T-helper 1 cell treated with Interleukin-12 subunit alpha and Interleukin-12 subunit beta and Interleukin-4 antibody, amounts not matched to agents 30 ng/mL and 1 ng/mL, for 36 hours (primary cell): ENCODE measurements around the gene GATB. TPM values are rescaled to one million over a fixed set of nuclear protein-coding genes. Genes with fewer than 3 reads are reported as not detected.
"Not testable (repeated sequence)": the region's sequence is repeated elsewhere in the genome, so short reads cannot be mapped to it uniquely, and the experiment has no call there.

ENCODE experiments used
- intact Hi-C: fragments of 100-400 bp; cut with micrococcal nuclease; formaldehyde crosslinking; loops from one replicate; pipeline ENCODE4 v1.15.1; 2024
- total RNA-seq: library from RNA; stranded (reverse); gene quantifications from 2 replicates; pipeline ENCODE4 v1.2.3, GENCODE V29; 2022

GATB gene
- total RNA-seq, 1 donor from 2014 or later: 15.7 TPM

DNA sequence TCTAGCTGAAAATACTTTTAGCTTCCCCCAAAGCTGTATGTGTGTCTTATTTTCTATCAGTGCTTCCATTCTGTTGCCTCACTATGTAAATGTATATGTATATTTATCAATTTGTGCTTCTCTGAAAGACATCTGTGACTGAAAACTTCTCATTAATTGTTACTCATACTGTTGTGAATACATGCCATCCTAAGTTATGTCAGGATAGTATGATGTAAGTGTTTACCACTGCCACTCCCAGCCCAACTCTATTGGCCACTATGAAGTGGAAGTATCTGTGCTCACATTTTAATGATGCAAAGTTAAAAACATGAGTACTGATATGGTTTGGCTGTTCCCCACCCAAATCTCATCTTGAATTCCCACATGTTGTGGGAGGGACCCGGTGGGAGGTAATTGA, 24.4 kb downstream of the GATB start:
- intact Hi-C loops: no loop called here

DNA sequence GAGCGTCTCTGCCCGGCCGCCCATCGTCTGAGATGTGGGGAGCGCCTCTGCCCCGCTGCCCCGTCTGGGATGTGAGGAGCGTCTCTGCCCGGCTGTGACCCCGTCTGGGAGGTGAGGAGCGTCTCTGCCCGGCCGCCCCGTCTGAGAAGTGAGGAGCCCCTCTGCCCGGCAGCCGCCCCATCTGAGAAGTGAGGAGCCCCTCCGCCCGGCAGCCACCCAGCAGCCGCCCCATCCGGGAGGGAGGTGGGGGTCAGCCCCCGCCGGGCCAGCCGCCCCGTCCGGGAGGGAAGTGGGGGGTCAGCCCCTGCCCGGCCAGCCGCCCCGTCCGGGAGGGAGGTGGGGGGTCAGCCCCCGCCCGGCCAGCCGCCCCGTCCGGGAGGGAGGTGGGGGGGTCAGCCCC, 29.1 kb downstream of the GATB start:
- intact Hi-C loops: not testable (repeated sequence)

- intact Hi-C loops: no loop called here
These were observed 30.9 kb downstream of the GATB start for GRCh38 chr4:151729731-151730559.

GRCh38 chr4:151728679-151729078, 32.1 kb downstream of the GATB start:
- intact Hi-C loops: no loop called here

GRCh38 chr4:151728006-151728405, 32.8 kb downstream of the GATB start:
- intact Hi-C loops: no loop called here

GRCh38 chr4:151727365-151727764, 33.4 kb downstream of the GATB start:
- intact Hi-C loops: no loop called here

DNA sequence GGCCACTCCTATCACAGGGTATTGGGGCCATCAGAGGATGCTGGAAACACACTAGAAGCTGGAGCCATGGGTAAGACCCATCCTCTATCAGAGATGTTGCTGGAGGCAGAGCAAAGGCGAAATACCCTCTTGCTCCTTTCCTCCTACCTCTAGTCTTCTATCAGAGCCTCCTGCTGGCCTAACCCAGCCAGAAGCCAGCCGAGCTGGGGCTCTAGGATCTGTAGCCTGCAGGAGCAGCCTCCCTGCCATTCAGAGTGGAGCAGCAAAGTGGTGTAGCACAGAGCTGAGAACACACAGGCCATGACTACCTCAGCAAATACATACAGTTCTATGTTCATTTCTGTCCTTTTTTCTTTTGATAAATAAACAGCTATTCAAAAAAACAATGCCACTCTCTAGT, 35.7 kb downstream of the GATB start:
- intact Hi-C loops: no loop called here

DNA sequence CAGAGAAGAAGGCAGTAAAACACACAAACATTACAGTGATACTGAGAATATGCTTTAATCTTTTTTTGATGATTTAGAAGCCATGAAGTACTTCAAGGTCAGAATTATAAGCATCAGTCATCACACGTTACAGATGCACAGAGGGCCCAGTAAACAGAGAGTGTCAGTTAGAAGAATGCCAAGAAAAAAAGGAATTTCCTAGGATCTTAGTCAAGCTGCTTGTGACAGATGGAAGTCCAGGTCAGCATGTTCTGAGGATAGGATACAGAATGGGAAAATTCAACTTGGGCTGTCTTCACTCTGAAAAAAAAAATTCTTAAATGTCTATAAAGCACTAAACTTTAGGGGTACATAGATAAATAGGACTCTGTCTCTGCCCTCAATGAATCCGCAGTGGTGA, 38.9 kb downstream of the GATB start:
- intact Hi-C loops: no loop called here

- intact Hi-C loops: no loop called here
These were observed 39.3 kb downstream of the GATB start for GRCh38 chr4:151721466-151721865.

- intact Hi-C loops: no loop called here
These were observed 40.9 kb downstream of the GATB start for GRCh38 chr4:151719956-151720334.

GRCh38 chr4:151718984-151719955, 41.5 kb downstream of the GATB start:
- intact Hi-C loops: no loop called here

DNA sequence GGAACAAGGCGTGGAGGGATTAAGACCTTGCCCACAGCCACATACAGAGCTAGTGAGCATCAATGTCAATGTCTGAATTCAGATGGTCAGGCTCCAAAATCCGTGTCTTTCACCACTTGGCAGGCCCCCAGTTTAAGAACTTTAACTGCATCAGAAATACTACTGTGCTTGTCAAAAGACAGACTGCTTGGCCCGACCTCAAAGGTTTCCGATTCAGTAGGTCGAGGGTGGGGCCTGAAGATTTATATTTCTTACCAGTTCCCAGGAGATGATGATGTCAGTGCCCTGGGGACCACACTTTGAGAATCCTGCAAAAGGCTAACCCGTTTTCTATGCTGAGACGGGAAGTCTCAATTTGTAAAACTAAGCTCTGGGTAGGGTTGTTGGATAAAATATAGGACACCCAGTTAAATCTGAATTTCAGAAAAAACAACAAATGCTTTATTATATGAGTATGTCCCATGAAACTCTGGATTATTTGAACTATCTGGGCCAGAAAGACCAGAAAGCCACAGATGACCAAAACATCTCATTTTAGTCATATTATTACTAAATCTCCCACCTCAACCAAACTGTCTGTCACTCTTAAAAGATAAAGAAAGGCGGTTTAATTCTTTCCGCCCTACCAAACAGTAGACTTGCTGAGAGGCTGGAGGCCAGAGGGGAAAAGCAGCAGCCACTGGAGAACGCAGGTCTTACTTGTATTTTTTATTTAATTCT, 42.7 kb downstream of the GATB start:
- intact Hi-C loops: no loop called here

- intact Hi-C loops: no loop called here
These were observed 43.5 kb downstream of the GATB start for GRCh38 chr4:151717314-151717713.

DNA sequence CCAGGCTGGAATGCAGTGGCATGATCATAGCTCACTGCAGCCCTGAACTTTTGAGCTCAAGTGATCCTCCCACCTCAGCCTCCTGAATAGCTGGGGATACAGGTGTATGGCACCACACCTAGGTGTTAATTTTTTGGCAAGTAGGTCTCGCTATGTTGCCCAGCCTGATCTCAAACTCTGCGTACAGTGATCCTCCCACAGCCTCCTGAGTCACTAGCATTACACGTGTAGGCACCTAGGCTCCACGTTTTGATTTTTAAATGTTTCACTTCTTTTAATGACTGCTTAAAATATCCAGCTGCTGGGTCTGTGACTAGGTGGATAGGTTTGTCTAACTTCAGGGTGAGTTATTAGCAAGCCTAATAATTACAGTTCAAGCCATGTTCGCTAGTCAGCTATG, 44.5 kb downstream of the GATB start:
- intact Hi-C loops: no loop called here

GRCh38 chr4:151715881-151716280, 44.9 kb downstream of the GATB start:
- intact Hi-C loops: no loop called here

DNA sequence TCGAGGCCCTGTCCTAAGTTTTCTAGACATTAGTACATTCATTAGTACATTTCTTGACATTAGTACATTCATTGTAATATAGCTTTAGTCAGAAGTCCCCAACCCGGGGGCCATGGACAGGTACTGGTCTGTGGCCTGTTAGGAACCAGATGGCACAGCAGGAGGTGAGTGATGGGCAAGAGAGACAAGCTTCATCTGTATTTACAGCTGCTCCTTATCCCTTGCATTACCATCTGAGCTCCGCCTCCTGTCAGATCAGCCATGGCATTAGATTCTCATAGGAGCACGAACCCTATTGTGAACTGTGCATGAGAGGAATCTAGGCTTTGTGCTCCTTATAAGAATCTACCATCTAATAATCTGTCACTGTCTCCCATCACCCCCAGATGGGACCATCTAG, 48.0 kb downstream of the GATB start:
- intact Hi-C loops: no loop called here

DNA sequence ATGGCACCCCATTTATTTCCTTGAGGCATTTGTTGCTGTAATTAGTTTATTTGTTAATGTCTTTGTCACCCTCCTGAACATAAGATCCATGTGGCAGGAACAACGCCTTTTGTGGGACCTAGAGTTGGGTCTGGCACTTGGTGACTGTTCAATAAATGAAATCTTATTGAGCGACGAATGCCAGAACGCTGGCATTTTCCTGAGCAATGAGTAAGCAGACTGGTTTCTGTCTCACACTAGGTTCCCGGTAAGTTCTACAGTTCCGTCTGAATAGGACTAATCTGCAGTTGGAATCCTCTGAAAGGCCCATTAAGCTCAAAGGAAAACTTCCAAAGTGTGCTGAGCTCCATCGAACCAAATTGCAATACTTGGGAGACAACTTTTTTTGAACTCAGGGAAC, 49.2 kb downstream of the GATB start:
- intact Hi-C loops: no loop called here

- intact Hi-C loops: no loop called here
These were observed 51.2 kb downstream of the GATB start for GRCh38 chr4:151709587-151709986.

DNA sequence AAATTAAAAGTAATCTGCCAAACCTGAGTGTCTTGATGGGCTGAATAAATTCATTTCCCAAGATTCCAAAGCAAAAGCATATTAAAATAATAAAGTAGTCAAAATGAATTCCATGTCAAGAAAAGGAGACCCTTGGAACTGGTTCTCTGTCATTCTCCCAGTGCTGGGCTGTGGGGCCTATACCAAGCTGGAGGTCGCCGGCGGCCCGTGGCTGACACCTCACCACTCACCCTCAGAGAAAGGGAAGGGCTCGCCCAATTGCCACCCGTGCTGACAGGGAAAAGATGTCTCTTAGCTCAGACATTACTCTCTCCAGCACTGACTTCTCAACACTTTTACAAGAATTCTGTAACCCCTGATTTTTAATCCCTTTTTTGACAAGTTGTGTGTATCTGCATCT, 51.7 kb downstream of the GATB start:
- intact Hi-C loops: no loop called here

- intact Hi-C loops: no loop called here
These were observed 52.7 kb downstream of the GATB start for GRCh38 chr4:151708100-151708499.

DNA sequence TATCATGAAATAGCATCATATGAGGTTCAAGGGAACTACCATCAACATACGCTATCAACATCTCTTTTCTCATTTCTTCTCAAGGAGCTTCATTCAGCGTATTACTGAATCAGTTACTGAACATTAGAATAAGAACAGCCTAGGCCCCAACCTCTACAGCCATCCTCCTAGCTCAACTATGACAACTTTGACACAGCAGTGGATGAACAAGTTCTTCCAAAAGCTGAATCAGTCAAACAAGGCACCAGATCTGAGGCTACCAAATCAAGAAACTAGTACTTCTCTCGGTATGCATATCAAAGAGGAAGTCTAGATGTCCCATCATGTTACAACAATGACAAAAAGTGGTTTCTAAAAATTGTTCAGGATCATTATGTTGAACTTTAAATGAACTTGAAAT, 57.4 kb downstream of the GATB start:
- intact Hi-C loops: no loop called here

- intact Hi-C loops: no loop called here
These were observed 58.6 kb downstream of the GATB start for GRCh38 chr4:151702256-151702655.
